ENCODE data around the gene FAM162B. TPM values are rescaled to one million over a fixed set of nuclear protein-coding genes. Genes with fewer than 3 reads are reported as not detected.

Gene FAM162B
- total and polyA plus RNA-seq, 2 donors (not counting 3 experiments of a cell fraction or from before 2014, with no cell fraction given) = 0.36 TPM; not detected in 1

DNA sequence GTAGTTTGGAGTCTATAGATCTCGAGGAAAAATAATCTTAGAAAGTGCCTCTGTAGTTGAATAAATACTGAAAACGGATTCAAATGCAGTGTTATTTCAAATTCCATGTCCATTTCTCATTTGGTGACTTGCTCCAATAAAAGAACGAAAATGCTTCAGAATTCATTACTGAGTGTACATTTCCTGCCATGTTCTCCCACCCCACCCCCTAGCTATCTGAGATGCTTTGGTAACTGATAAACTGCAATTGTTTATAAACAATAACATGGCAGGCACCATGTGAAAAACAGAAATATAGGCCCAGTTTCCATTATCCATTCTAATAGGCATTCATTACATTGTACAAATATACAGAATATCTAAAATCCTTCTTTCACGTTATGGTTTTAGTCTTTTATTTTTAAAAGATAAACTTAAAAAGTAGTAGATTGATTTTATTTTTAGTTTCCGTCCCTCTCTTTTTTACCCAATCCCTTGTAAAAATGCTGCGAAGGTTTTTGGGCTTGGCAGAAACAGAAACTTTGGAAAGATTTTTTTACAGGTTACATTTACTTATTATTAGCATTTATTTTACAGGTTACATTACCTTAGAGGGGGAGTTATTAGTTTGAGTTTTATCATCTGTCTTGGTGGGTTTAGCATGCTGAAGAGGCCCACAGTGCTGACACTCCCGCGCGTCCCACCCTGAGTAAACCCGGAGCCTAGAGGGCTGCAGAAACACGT lies 1.5 kb downstream of the FAM162B start:
- Histone ChIP-seq H3K4me1 (ENCODE audit: control insufficient read depth, extremely low read depth, insufficient read depth, low read length) (peaks cover 7% of the 10 kb centered on the region), H4K20me1 (replicated peaks; ENCODE audit: control insufficient read depth, extremely low read depth, insufficient read depth, low read length) (no peaks in the 10 kb centered on the region), H3K79me2 (ENCODE audit: control insufficient read depth, insufficient read depth, low read length) (no peaks in the 10 kb centered on the region), H3K4me2 (ENCODE audit: insufficient read depth, low read length) (no peak overlapping the region), H3K4me3 (replicated peaks in 1 of 3; ENCODE audit: insufficient read depth in 1 of 3, low read depth in 1 of 3, low read length in 3 of 3) (no peak overlapping the region), H2AFZ (ENCODE audit: low read depth, low read length) (no peak overlapping the region), H3K9ac (replicated peaks; ENCODE audit: extremely low read depth, insufficient read depth, low read length) (no peak overlapping the region), H3K9me1 (replicated peaks; ENCODE audit: control insufficient read depth, extremely low read depth, insufficient read depth, low read length) (no peaks in the 10 kb centered on the region), H3K27me3 (ENCODE audit: control insufficient read depth in 2 of 2, insufficient read depth in 2 of 2, low read length in 2 of 2) (peaks cover 10 to 15% of the 10 kb centered on the region in 2 experiments), H3K27ac (ENCODE audit: insufficient read depth, low read depth, low read length) (no peak overlapping the region), H3K9me3 (replicated peaks; ENCODE audit: control insufficient read depth, insufficient read depth, low read length) (no peaks in the 10 kb centered on the region), H3K36me3 (ENCODE audit: control insufficient read depth in 2 of 2, extremely low read depth in 1 of 2, insufficient read depth in 2 of 2, low read length in 2 of 2) (no peaks in the 10 kb centered on the region)
- no TSS peak for BruUV-seq (replicated peaks)
- POLR2A ChIA-PET = interaction anchor here (0.6 kb wide), 1 partner anchor 67 kb away, joined by 3 read pairs; no protein-coding TSS in a partner anchor
- TF ChIP-seq EZH2 (IDR thresholded peaks at IDR 0.05; ENCODE audit: borderline replicate concordance, low read depth, low read length, severe bottlenecking) (no peak), FOS (IDR thresholded peaks at IDR 0.05; ENCODE audit: borderline replicate concordance, insufficient read depth, low read length) (no peak), POLR2AphosphoS5 (IDR thresholded peaks at IDR 0.05; ENCODE audit: insufficient read depth, low read depth, low read length) (no peak)
- TF ChIP-seq, protein P1, sequence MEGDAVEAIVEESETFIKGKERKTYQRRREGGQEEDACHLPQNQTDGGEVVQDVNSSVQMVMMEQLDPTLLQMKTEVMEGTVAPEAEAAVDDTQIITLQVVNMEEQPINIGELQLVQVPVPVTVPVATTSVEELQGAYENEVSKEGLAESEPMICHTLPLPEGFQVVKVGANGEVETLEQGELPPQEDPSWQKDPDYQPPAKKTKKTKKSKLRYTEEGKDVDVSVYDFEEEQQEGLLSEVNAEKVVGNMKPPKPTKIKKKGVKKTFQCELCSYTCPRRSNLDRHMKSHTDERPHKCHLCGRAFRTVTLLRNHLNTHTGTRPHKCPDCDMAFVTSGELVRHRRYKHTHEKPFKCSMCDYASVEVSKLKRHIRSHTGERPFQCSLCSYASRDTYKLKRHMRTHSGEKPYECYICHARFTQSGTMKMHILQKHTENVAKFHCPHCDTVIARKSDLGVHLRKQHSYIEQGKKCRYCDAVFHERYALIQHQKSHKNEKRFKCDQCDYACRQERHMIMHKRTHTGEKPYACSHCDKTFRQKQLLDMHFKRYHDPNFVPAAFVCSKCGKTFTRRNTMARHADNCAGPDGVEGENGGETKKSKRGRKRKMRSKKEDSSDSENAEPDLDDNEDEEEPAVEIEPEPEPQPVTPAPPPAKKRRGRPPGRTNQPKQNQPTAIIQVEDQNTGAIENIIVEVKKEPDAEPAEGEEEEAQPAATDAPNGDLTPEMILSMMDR (IDR thresholded peaks at IDR 0.05; ENCODE audit: extremely low read depth in 1 of 2, insufficient read depth in 1 of 2, low read depth in 1 of 2, low read length in 2 of 2) = no peak
- DNase-seq (ENCODE audit: low read depth, low spot score) (no peak), FAIRE-seq (no peak)
- dilution Hi-C loops (cut with MboI; ENCODE audit: extremely low pct_ligation_motif_present, low sequenced_read_pairs) = no loop called here
- CTCF ChIA-PET = interaction anchor here (0.8 to 1.1 kb wide), 2 partner anchors 15 to 477 kb away, joined by 3 read pairs; no protein-coding TSS in a partner anchor
- intact Hi-C loops (cut with micrococcal nuclease) = no loop called here

All from endothelial cell of umbilical vein (primary cell).